GM12874 (cell line): ENCODE results near the gene SRGAP3.

ENCODE experiments used
- CTCF ChIP-seq: IDR thresholded peaks from 2 replicates; pipeline ENCODE4 v1.5.1; 2011; ENCODE audit warnings: low read depth, mild to moderate bottlenecking, control low read depth, low read length, moderate library complexity; ENCODE audit not compliant: insufficient read depth

SRGAP3 gene

GRCh38 chr3:9251055-9251786, 1.8 kb upstream of the SRGAP3 start:
- no peak for TF ChIP-seq CTCF

DNA sequence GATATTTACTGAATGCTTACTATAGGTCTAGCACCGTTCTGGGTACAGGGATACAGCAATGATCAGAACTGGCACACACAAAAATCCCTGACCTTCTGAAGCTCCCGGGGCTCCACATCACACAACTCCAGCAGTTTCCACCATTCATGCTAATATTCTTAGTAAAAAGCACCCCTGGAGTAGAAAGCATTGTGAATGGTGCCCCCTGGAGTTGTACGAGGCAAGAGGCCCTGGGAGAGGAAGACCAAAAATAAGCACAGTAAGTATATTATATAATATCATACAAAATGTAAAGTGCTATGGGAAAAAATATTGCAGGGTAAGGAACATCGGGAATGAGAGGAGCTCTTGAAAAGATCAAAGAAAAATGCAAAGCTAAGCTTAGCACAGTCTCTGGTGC, 790 bp upstream of the SRGAP3 start:
- TF ChIP-seq CTCF, result no peak

GRCh38 chr3:9248522-9249271, 749 bp downstream of the SRGAP3 start:
- TF ChIP-seq CTCF, result no peak

- TF ChIP-seq CTCF, result no peak
Measured at GRCh38 chr3:9247941-9248521, 1.4 kb downstream of the SRGAP3 start.

DNA sequence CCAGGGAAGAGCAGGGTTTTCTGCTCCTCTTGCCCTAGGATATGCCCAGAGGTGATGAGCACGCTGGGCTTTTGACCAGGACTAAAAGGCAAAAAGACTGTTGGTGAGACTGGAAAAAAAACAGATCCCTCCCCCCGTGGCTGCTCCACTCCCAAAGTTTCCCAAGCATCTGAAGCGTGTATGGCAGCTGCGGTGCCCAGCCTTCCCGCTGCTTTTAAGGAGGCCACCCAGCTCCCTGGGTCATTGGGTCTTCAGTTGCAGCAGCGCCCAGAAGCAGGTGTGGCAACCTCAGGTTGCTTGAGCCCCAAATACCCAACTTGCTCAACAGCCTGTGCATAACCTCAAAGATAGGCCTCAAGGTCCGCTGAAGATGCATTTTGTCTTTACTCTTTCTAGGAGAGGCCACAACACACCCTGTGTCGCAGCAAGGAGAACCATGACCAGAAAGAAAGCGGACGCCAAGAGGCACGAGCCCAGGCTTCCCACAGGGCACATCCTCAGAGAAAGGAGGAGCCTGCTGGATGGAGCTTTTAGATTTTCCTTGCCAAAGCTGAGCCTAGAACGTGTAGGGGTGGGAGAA, 2.0 kb downstream of the SRGAP3 start:
- TF ChIP-seq CTCF, result no peak

DNA sequence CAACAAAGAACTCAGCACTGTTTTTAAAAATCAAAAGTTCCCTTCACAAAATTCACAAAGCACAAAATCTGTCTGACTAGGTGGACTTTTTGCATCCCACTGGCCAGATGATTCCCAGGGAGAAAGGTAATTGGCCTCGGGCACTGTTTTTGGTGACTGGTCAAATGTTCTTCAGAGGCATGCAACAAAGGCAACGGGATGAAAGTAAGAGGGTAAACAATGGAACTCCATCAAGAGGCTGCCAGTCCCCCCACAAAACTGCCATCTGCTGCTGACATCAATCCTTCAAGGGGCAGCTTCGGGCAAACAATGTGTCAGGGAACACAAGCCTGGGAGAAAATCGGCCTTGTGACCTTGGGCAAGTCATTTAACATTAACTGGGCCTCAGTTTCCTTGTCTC, 3.3 kb downstream of the SRGAP3 start:
- TF ChIP-seq CTCF, result no peak

DNA sequence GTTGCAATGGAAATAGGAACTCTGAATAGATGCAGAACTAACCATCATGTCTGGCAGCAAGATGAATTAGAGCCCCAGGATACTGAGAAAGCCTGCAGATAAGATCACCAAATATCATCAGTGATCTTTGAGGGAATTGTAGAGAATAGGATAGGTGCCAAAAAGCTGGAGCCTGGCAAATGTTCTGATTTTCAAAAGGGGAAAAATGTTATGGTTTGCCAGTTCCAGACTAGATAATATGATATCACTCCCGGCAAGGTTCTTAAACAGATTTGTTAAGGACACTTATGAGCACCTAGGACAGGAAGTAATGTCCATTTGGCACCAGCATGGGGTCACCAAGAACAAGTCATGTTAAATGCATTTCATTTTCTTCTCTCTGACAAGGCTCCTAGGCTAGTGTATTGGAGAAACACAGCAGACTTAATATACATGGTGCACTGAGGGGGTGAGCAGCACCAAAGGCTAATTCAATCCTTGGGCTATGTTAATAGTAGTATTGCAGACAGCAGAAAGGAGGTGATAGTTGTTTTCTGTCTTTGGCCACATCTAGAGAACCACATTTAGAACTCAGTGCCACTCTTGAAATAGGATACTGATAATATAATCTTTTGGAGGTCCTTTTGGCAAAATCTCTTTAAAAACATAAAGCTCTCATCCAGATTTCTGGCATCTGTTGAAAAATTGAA, 4.8 kb downstream of the SRGAP3 start:
- no peak for TF ChIP-seq CTCF
